ENCODE results near the gene DHRS7B. TPM values are rescaled to one million over a fixed set of nuclear protein-coding genes. Genes with fewer than 3 reads are reported as not detected.
A peak's percentile ranks its signal among the peaks of the same experiment; 100 is the strongest.

Gene DHRS7B
- total and polyA plus RNA-seq, 4 donors, result 19.4 to 55.6 (median 31.7) TPM

DNA sequence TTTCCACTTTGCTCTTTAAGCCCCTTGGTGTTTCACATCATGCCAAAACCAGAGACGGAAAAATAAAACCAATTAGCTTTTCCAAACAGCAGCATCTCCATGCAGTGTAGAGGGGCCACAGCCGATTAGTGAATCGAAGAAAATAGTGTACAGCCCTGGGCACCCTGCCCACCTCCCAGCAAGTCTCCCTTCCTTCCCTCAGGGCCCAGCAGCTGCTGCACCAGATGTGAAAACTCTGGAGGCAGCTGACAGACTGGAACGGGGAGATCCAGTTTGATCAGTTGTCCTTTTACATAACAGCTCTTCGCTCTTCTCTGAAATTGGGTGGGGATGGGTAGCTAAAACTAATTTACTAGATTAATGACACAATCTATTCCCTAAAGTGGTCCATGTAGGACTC, 67.9 kb downstream of the DHRS7B start:
- Histone ChIP-seq H3K27me3 (ENCODE audit: control insufficient read depth in 3 of 3, insufficient read depth in 3 of 3, low read length in 2 of 3) (no peaks in the 10 kb centered on the region), H3K4me3 (no peak overlapping the region), H3K4me1 (ENCODE audit: control insufficient read depth in 5 of 5, insufficient read depth in 5 of 5, low read length in 5 of 5) (peaks cover 0 to 31% (median 11%) of the 10 kb centered on the region in 5 donors), H3K36me3 (ENCODE audit: control insufficient read depth in 4 of 4, insufficient read depth in 4 of 4, low read length in 4 of 4) (peaks cover 11 to 29% (median 20%) of the 10 kb centered on the region in 4 donors), H3K27ac (ENCODE audit: low read depth in 1 of 2, low read length in 1 of 2) (no peak overlapping the region), H3K9me3 (ENCODE audit: control insufficient read depth in 4 of 4, insufficient read depth in 3 of 4, low read length in 3 of 4) (no peaks in the 10 kb centered on the region), H3K9ac (ENCODE audit: insufficient read depth in 1 of 2, low read length in 2 of 2) (no peak overlapping the region)
- DNase-seq, result peak; percentile 78 to 95 (median 89)
- TF ChIP-seq, protein P1, sequence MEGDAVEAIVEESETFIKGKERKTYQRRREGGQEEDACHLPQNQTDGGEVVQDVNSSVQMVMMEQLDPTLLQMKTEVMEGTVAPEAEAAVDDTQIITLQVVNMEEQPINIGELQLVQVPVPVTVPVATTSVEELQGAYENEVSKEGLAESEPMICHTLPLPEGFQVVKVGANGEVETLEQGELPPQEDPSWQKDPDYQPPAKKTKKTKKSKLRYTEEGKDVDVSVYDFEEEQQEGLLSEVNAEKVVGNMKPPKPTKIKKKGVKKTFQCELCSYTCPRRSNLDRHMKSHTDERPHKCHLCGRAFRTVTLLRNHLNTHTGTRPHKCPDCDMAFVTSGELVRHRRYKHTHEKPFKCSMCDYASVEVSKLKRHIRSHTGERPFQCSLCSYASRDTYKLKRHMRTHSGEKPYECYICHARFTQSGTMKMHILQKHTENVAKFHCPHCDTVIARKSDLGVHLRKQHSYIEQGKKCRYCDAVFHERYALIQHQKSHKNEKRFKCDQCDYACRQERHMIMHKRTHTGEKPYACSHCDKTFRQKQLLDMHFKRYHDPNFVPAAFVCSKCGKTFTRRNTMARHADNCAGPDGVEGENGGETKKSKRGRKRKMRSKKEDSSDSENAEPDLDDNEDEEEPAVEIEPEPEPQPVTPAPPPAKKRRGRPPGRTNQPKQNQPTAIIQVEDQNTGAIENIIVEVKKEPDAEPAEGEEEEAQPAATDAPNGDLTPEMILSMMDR (IDR thresholded peaks at IDR 0.05; ENCODE audit: control extremely low read depth, extremely low read depth), result no peak
- no peak for ATAC-seq (ENCODE audit: insufficient read depth, low FRiP score)
- WGBS, 2 donors, result 72 to 73% methylated on average over 5 of the region's 5 CpGs

DNA sequence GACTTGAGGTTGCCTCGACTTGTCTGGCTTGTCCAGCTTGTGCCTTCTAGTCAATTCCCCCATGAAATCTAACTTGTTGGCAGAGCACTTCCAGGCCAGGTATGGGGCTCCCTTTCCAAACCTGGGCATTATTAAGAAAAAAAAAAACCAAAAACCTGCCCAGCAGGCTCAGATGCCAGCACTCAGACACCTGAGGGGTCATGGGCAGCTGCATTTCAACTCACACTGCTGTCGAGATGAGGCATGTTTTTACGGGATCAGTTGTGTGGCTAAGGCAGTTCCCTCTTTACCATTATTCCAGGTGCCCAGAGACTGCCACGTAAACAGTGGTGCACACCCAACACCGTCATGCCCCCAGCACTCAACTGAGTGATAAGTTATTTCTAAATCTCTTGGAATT, 69.4 kb downstream of the DHRS7B start:
- ATAC-seq (ENCODE audit: insufficient read depth, low FRiP score) (no peak), DNase-seq (no peak)
- no peak overlapping the region for H3K9ac ChIP-seq (ENCODE audit: insufficient read depth in 1 of 2, low read length in 2 of 2)
- 86 to 90% methylated on average over 5 of the region's 5 CpGs for WGBS, 2 donors
- H3K27me3 ChIP-seq (ENCODE audit: control insufficient read depth in 3 of 3, insufficient read depth in 3 of 3, low read length in 2 of 3), result no peaks in the 10 kb centered on the region
- no peak overlapping the region for H3K4me3 ChIP-seq
- H3K27ac ChIP-seq (ENCODE audit: low read depth in 1 of 2, low read length in 1 of 2), result no peak overlapping the region
- H3K9me3 ChIP-seq (ENCODE audit: control insufficient read depth in 4 of 4, insufficient read depth in 3 of 4, low read length in 3 of 4), result no peaks in the 10 kb centered on the region
- peaks cover 3 to 34% (median 11%) of the 10 kb centered on the region in 5 donors for H3K4me1 ChIP-seq (ENCODE audit: control insufficient read depth in 5 of 5, insufficient read depth in 5 of 5, low read length in 5 of 5)
- H3K36me3 ChIP-seq (ENCODE audit: control insufficient read depth in 4 of 4, insufficient read depth in 4 of 4, low read length in 4 of 4), result peaks cover 11 to 29% (median 17%) of the 10 kb centered on the region in 4 donors
- TF ChIP-seq, protein P1 (IDR thresholded peaks at IDR 0.05; ENCODE audit: control extremely low read depth, extremely low read depth), result no peak

DNA sequence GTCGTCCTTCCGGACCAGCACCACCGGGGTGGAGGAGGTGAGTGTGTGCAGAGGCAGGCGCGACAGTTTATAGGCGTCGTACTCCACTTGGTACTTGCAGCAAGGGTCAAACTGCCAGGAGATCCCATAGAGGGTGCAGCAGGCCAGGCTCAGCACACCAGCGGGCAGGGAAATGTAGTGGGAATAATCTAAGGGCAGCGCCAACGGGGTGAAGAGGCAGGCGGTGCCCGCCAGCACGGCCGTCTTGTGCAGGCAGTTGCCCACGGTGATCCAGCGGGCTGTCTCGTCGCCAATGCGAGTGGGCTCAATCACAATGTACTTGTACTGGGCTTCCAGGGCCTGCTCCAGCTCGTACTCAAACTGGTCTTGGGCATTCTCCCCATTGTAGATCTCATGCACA, 71.6 kb downstream of the DHRS7B start:
- 94 to 95% methylated on average over 20 of the region's 20 CpGs for WGBS, 2 donors
- Histone ChIP-seq H3K9ac (ENCODE audit: insufficient read depth in 1 of 2, low read length in 2 of 2) (no peak overlapping the region), H3K9me3 (ENCODE audit: control insufficient read depth in 4 of 4, insufficient read depth in 3 of 4, low read length in 3 of 4) (no peaks in the 10 kb centered on the region), H3K27me3 (ENCODE audit: control insufficient read depth in 3 of 3, insufficient read depth in 3 of 3, low read length in 2 of 3) (no peaks in the 10 kb centered on the region), H3K4me3 (no peak overlapping the region), H3K27ac (ENCODE audit: low read depth in 1 of 2, low read length in 1 of 2) (no peak overlapping the region), H3K36me3 (ENCODE audit: control insufficient read depth in 4 of 4, insufficient read depth in 4 of 4, low read length in 4 of 4) (peaks cover 10 to 34% (median 16%) of the 10 kb centered on the region in 4 donors), H3K4me1 (ENCODE audit: control insufficient read depth in 5 of 5, insufficient read depth in 5 of 5, low read length in 5 of 5) (peaks cover 3 to 39% (median 11%) of the 10 kb centered on the region in 5 donors)
- DNase-seq, result no peak
- no peak for ATAC-seq (ENCODE audit: insufficient read depth, low FRiP score)
- TF ChIP-seq, protein P1 (IDR thresholded peaks at IDR 0.05; ENCODE audit: control extremely low read depth, extremely low read depth), result no peak

DNA sequence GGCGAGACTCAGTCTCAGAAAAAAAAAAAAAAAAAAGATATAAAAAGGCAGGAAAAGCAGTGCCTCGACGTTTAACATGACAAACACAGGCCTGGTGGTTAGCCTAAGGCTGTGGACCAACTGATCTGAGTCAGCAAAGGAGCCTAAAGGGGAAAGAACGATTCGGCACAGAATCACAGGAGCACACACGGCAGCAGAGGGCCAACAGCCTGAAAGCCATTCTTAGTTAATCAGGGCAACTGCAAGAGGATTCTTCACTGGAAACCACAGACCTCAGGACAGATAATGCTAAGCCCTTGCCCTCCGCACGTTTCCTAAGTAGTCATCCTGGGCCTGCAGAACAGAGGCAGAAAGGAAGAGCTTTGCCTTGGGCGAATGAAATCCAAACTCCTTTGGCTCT, 72.5 kb downstream of the DHRS7B start:
- H3K9ac ChIP-seq (ENCODE audit: insufficient read depth in 1 of 2, low read length in 2 of 2), result no peak overlapping the region
- no peaks in the 10 kb centered on the region for H3K9me3 ChIP-seq (ENCODE audit: control insufficient read depth in 4 of 4, insufficient read depth in 3 of 4, low read length in 3 of 4)
- H3K4me1 ChIP-seq (ENCODE audit: control insufficient read depth in 5 of 5, insufficient read depth in 5 of 5, low read length in 5 of 5), result peaks cover 3 to 32% (median 7%) of the 10 kb centered on the region in 5 donors
- peaks cover 10 to 32% (median 16%) of the 10 kb centered on the region in 4 donors for H3K36me3 ChIP-seq (ENCODE audit: control insufficient read depth in 4 of 4, insufficient read depth in 4 of 4, low read length in 4 of 4)
- H3K27ac ChIP-seq (ENCODE audit: low read depth in 1 of 2, low read length in 1 of 2), result peak overlapping the region in 1 of 2 donors; percentile 1
- no peak overlapping the region for H3K4me3 ChIP-seq
- H3K27me3 ChIP-seq (ENCODE audit: control insufficient read depth in 3 of 3, insufficient read depth in 3 of 3, low read length in 2 of 3), result no peaks in the 10 kb centered on the region
- TF ChIP-seq, protein P1 (IDR thresholded peaks at IDR 0.05; ENCODE audit: control extremely low read depth, extremely low read depth), result no peak
- no peak for DNase-seq
- no peak for ATAC-seq (ENCODE audit: insufficient read depth, low FRiP score)
- 47 to 64% methylated on average over 8 to 9 of the region's 9 CpGs for WGBS, 2 donors
